Glutamatergic neuron (in vitro differentiated cells): Measurements from ENCODE around the gene SPATA16. TPM values are rescaled to one million over a fixed set of nuclear protein-coding genes. Genes with fewer than 3 reads are reported as not detected.

ENCODE experiments used
- DNase-seq: peaks from one replicate; pipeline ENCODE4 v3.0.0; 2022
- H3K27ac Mint-ChIP-seq: one replicate; pipeline ENCODE4 v1.8.0; 2020; ENCODE audit warnings: mild to moderate bottlenecking, mixed read lengths, inconsistent platforms; ENCODE audit not compliant: unreplicated experiment
- H3K27me3 Mint-ChIP-seq: one replicate; pipeline ENCODE4 v1.8.0; 2020; ENCODE audit warnings: mild to moderate bottlenecking, moderate library complexity, mixed read lengths, inconsistent platforms; ENCODE audit not compliant: unreplicated experiment
- H3K36me3 Mint-ChIP-seq: one replicate; pipeline ENCODE4 v1.8.0; 2020; ENCODE audit warnings: mild to moderate bottlenecking, mixed read lengths, inconsistent platforms; ENCODE audit not compliant: unreplicated experiment
- H3K4me1 Mint-ChIP-seq: one replicate; pipeline ENCODE4 v1.8.0; 2020; ENCODE audit warnings: mild to moderate bottlenecking, low read depth, mixed read lengths, inconsistent platforms; ENCODE audit not compliant: unreplicated experiment
- H3K4me3 Mint-ChIP-seq: one replicate; pipeline ENCODE4 v1.8.0; 2020; ENCODE audit warnings: mild to moderate bottlenecking, mixed read lengths, inconsistent platforms; ENCODE audit not compliant: unreplicated experiment
- H3K9me3 Mint-ChIP-seq: one replicate; pipeline ENCODE4 v1.8.0; 2020; ENCODE audit warnings: mild to moderate bottlenecking, moderate library complexity, mixed read lengths, inconsistent platforms; ENCODE audit not compliant: unreplicated experiment
- CTCF ChIP-seq: fragments of 200-600 bp; sonication (generic); IDR thresholded peaks from one replicate; pipeline ENCODE4 v1.5.0; 2021; ENCODE audit not compliant: partially characterized antibody, unreplicated experiment
- total RNA-seq: library from RNA; stranded (reverse); fragmentation: NEBNext Ultra II Directional; extraction: Animal tissue kit (Norgen Biotek cat#: 25700); gene quantifications from one replicate; pipeline ENCODE4 v1.2.1, GENCODE V29; 2021; ENCODE audit not compliant: unreplicated experiment

The SPATA16 gene
- total RNA-seq, 1 donor from 2014 or later, result not detected

GRCh38 chr3:173109143-173109542 lies 31.9 kb downstream of the SPATA16 start:
- Mint-ChIP-seq H3K36me3 (no peaks in the 10 kb centered on the region), H3K4me3 (no peak overlapping the region), H3K27me3 (no peaks in the 10 kb centered on the region), H3K9me3 (no peaks in the 10 kb centered on the region), H3K4me1 (no peaks in the 10 kb centered on the region), H3K27ac (no peak overlapping the region)
- DNase-seq, result no peak
- no peak for TF ChIP-seq CTCF

- no peak for TF ChIP-seq CTCF
- H3K27me3 Mint-ChIP-seq, result no peaks in the 10 kb centered on the region
- H3K4me3 Mint-ChIP-seq, result no peak overlapping the region
- H3K9me3 Mint-ChIP-seq, result peaks cover 2% of the 10 kb centered on the region
- no peaks in the 10 kb centered on the region for H3K36me3 Mint-ChIP-seq
- no peaks in the 10 kb centered on the region for H3K4me1 Mint-ChIP-seq
- H3K27ac Mint-ChIP-seq, result no peak overlapping the region
- DNase-seq, result no peak
Observed at GRCh38 chr3:173103469-173103868, 37.6 kb downstream of the SPATA16 start.

GRCh38 chr3:173098959-173099358 lies 42.1 kb downstream of the SPATA16 start:
- Mint-ChIP-seq H3K27ac (no peak overlapping the region), H3K4me3 (no peak overlapping the region), H3K4me1 (no peaks in the 10 kb centered on the region), H3K36me3 (no peaks in the 10 kb centered on the region), H3K9me3 (peaks cover 2% of the 10 kb centered on the region), H3K27me3 (no peaks in the 10 kb centered on the region)
- DNase-seq, result no peak
- TF ChIP-seq CTCF, result no peak

- no peaks in the 10 kb centered on the region for H3K27me3 Mint-ChIP-seq
- DNase-seq, result no peak
- TF ChIP-seq CTCF, result no peak
- H3K36me3 Mint-ChIP-seq, result no peaks in the 10 kb centered on the region
- no peak overlapping the region for H3K27ac Mint-ChIP-seq
- peaks cover under 1% of the 10 kb centered on the region for H3K9me3 Mint-ChIP-seq
- H3K4me1 Mint-ChIP-seq, result no peaks in the 10 kb centered on the region
- H3K4me3 Mint-ChIP-seq, result no peak overlapping the region
Observed at GRCh38 chr3:173096994-173097785, 43.8 kb downstream of the SPATA16 start.

- Mint-ChIP-seq H3K27me3 (no peaks in the 10 kb centered on the region), H3K36me3 (no peaks in the 10 kb centered on the region), H3K27ac (no peak overlapping the region), H3K9me3 (no peaks in the 10 kb centered on the region), H3K4me1 (no peaks in the 10 kb centered on the region), H3K4me3 (no peak overlapping the region)
- no peak for TF ChIP-seq CTCF
- DNase-seq, result no peak
Observed at GRCh38 chr3:173096140-173096539, 44.9 kb downstream of the SPATA16 start.
